Mesendoderm (in vitro differentiated cells): ENCODE data around the gene ITPR3.

ENCODE experiments used
- DNase-seq: peaks from one replicate; pipeline ENCODE4 v3.0.0; 2013
- H2AK5ac ChIP-seq: 2 replicates; pipeline ENCODE4 v1.6.1; 2013; ENCODE audit warnings: low read length, inconsistent platforms
- H2BK120ac ChIP-seq: 2 replicates; pipeline ENCODE4 v1.6.1; 2013; ENCODE audit warnings: low read depth, mild to moderate bottlenecking, low read length, moderate library complexity, mixed read lengths
- H2BK15ac ChIP-seq: replicated peaks from 2 replicates; pipeline ENCODE4 v1.6.1; 2013; ENCODE audit warnings: low read depth, mild to moderate bottlenecking, moderate library complexity
- H2BK5ac ChIP-seq: 2 replicates; pipeline ENCODE4 v1.6.1; 2013; ENCODE audit warnings: low read length, inconsistent platforms
- H3K18ac ChIP-seq: 2 replicates; pipeline ENCODE4 v1.6.1; 2013; ENCODE audit warnings: mild to moderate bottlenecking, low read length, mixed read lengths
- H3K23ac ChIP-seq: one replicate; pipeline ENCODE4 v1.6.1; 2013; ENCODE audit warnings: low read length
- H3K27ac ChIP-seq: 2 replicates; pipeline ENCODE4 v1.5.1; 2013; ENCODE audit warnings: low read depth, mild to moderate bottlenecking, inconsistent platforms, low read length, moderate library complexity
- H3K27me3 ChIP-seq: 2 replicates; pipeline ENCODE4 v1.6.1; 2013; ENCODE audit warnings: low read length, control low read depth, mild to moderate bottlenecking, inconsistent platforms; ENCODE audit not compliant: insufficient read depth, poor library complexity
- H3K36me3 ChIP-seq: 2 replicates; pipeline ENCODE4 v1.6.1; 2013; ENCODE audit warnings: low read length, inconsistent platforms; ENCODE audit not compliant: control insufficient read depth, insufficient read depth
- H3K4ac ChIP-seq: one replicate; pipeline ENCODE4 v1.6.1; 2013; ENCODE audit warnings: low read depth, mild to moderate bottlenecking, low read length, moderate library complexity
- H3K4me1 ChIP-seq: 2 replicates; pipeline ENCODE4 v1.6.1; 2013; ENCODE audit warnings: low read depth, low read length, inconsistent platforms; ENCODE audit not compliant: control insufficient read depth
- H3K4me2 ChIP-seq: 2 replicates; pipeline ENCODE4 v1.6.1; 2013; ENCODE audit warnings: low read length
- H3K4me3 ChIP-seq: 2 replicates; pipeline ENCODE4 v1.5.1; 2013; ENCODE audit warnings: mild to moderate bottlenecking, low read length
- H3K56ac ChIP-seq: one replicate; pipeline ENCODE4 v1.6.1; 2013; ENCODE audit warnings: low read length
- H3K79me1 ChIP-seq: 2 replicates; pipeline ENCODE4 v1.6.1; 2013; ENCODE audit warnings: low read length, inconsistent platforms
- H3K79me2 ChIP-seq: 2 replicates; pipeline ENCODE4 v1.6.1; 2013; ENCODE audit warnings: mild to moderate bottlenecking, low read length; ENCODE audit not compliant: control insufficient read depth, insufficient read depth
- H3K9ac ChIP-seq: 2 replicates; pipeline ENCODE4 v1.6.1; 2013; ENCODE audit warnings: low read length, inconsistent platforms
- H4K5ac ChIP-seq: one replicate; pipeline ENCODE4 v1.6.1; 2013; ENCODE audit warnings: low read length
- H4K8ac ChIP-seq: one replicate; pipeline ENCODE4 v1.6.1; 2013; ENCODE audit warnings: low read depth, mild to moderate bottlenecking, control low read depth, low read length, moderate library complexity
- WGBS: extraction: QIAGEN DNeasy Blood & Tissue Kit; methylation state at CpG from one replicate; pipeline ENCODE4 v1.1.7; 2013; ENCODE audit warnings: low lambda C conversion rate, missing lambda C conversion rate; ENCODE audit not compliant: insufficient coverage; ENCODE audit errors: extremely low coverage; 5-methylcytosine and 5-hydroxymethylcytosine counted together

Gene ITPR3

GRCh38 chr6:33663727-33664449 is 42.8 kb downstream of the ITPR3 start:
- Histone ChIP-seq H3K9ac (no peak overlapping the region), H2BK15ac (no peak overlapping the region), H4K8ac (no peak overlapping the region), H3K4me1 (no peaks in the 10 kb centered on the region), H3K27me3 (no peaks in the 10 kb centered on the region), H3K4me2 (no peak overlapping the region), H3K27ac (no peak overlapping the region), H3K36me3 (no peaks in the 10 kb centered on the region), H3K4me3 (no peak overlapping the region), H3K18ac (no peak overlapping the region), H2BK5ac (no peak overlapping the region), H4K5ac (no peak overlapping the region), H2AK5ac (no peak overlapping the region), H3K79me1 (no peaks in the 10 kb centered on the region), H3K79me2 (no peaks in the 10 kb centered on the region), H3K23ac (no peak overlapping the region), H3K56ac (no peak overlapping the region), H3K4ac (no peak overlapping the region), H2BK120ac (no peak overlapping the region)
- no peak for DNase-seq
- WGBS, result no CpG with 5 or more reads among the region's 16 CpGs

GRCh38 chr6:33664506-33665057 is 43.5 kb downstream of the ITPR3 start:
- no peak overlapping the region for H3K4me2 ChIP-seq
- no peak overlapping the region for H4K8ac ChIP-seq
- H3K79me1 ChIP-seq, result no peaks in the 10 kb centered on the region
- H3K18ac ChIP-seq, result no peak overlapping the region
- no peak overlapping the region for H2BK120ac ChIP-seq
- H3K4me3 ChIP-seq, result no peak overlapping the region
- H2BK5ac ChIP-seq, result no peak overlapping the region
- no peaks in the 10 kb centered on the region for H3K27me3 ChIP-seq
- H3K27ac ChIP-seq, result no peak overlapping the region
- no peaks in the 10 kb centered on the region for H3K79me2 ChIP-seq
- no peak overlapping the region for H3K23ac ChIP-seq
- H3K56ac ChIP-seq, result no peak overlapping the region
- H3K36me3 ChIP-seq, result no peaks in the 10 kb centered on the region
- no peak for DNase-seq
- H4K5ac ChIP-seq, result no peak overlapping the region
- H3K4ac ChIP-seq, result no peak overlapping the region
- H2AK5ac ChIP-seq, result no peak overlapping the region
- H3K4me1 ChIP-seq, result no peaks in the 10 kb centered on the region
- WGBS, result no CpG with 5 or more reads among the region's 17 CpGs
- H2BK15ac ChIP-seq, result no peak overlapping the region
- no peak overlapping the region for H3K9ac ChIP-seq

GRCh38 chr6:33665957-33666356 is 44.8 kb downstream of the ITPR3 start:
- H2BK120ac ChIP-seq, result no peak overlapping the region
- H3K79me1 ChIP-seq, result no peaks in the 10 kb centered on the region
- peak; percentile 37 for DNase-seq
- H3K4me3 ChIP-seq, result no peak overlapping the region
- no peak overlapping the region for H3K9ac ChIP-seq
- no peak overlapping the region for H3K56ac ChIP-seq
- H3K4me2 ChIP-seq, result no peak overlapping the region
- H3K18ac ChIP-seq, result no peak overlapping the region
- no peak overlapping the region for H4K8ac ChIP-seq
- H3K23ac ChIP-seq, result no peak overlapping the region
- no peaks in the 10 kb centered on the region for H3K27me3 ChIP-seq
- WGBS, result no CpG with 5 or more reads among the region's 13 CpGs
- H3K36me3 ChIP-seq, result no peaks in the 10 kb centered on the region
- no peaks in the 10 kb centered on the region for H3K79me2 ChIP-seq
- H4K5ac ChIP-seq, result no peak overlapping the region
- no peaks in the 10 kb centered on the region for H3K4me1 ChIP-seq
- H2BK15ac ChIP-seq, result no peak overlapping the region
- no peak overlapping the region for H2AK5ac ChIP-seq
- no peak overlapping the region for H2BK5ac ChIP-seq
- H3K27ac ChIP-seq, result no peak overlapping the region
- no peak overlapping the region for H3K4ac ChIP-seq

GRCh38 chr6:33667072-33667471 is 46.0 kb downstream of the ITPR3 start:
- H3K23ac ChIP-seq, result no peak overlapping the region
- H3K4me1 ChIP-seq, result no peaks in the 10 kb centered on the region
- H3K4me3 ChIP-seq, result no peak overlapping the region
- no peak overlapping the region for H4K8ac ChIP-seq
- no peaks in the 10 kb centered on the region for H3K79me1 ChIP-seq
- no peak overlapping the region for H4K5ac ChIP-seq
- no peak overlapping the region for H2BK120ac ChIP-seq
- no peaks in the 10 kb centered on the region for H3K79me2 ChIP-seq
- no peaks in the 10 kb centered on the region for H3K27me3 ChIP-seq
- H2BK5ac ChIP-seq, result no peak overlapping the region
- no peak overlapping the region for H3K56ac ChIP-seq
- no peak for DNase-seq
- H3K4me2 ChIP-seq, result no peak overlapping the region
- no peak overlapping the region for H3K9ac ChIP-seq
- H3K36me3 ChIP-seq, result no peaks in the 10 kb centered on the region
- WGBS, result no CpG with 5 or more reads among the region's 16 CpGs
- no peak overlapping the region for H3K18ac ChIP-seq
- H3K27ac ChIP-seq, result no peak overlapping the region
- no peak overlapping the region for H3K4ac ChIP-seq
- no peak overlapping the region for H2AK5ac ChIP-seq
- H2BK15ac ChIP-seq, result no peak overlapping the region

GRCh38 chr6:33667776-33668175 is 46.7 kb downstream of the ITPR3 start:
- Histone ChIP-seq H3K4me1 (no peaks in the 10 kb centered on the region), H3K27me3 (no peaks in the 10 kb centered on the region)
- WGBS, result no CpG with 5 or more reads among the region's 11 CpGs

GRCh38 chr6:33668328-33668727 is 47.2 kb downstream of the ITPR3 start:
- Histone ChIP-seq H3K56ac (no peak overlapping the region), H3K4ac (no peak overlapping the region), H3K18ac (no peak overlapping the region), H3K79me2 (no peaks in the 10 kb centered on the region), H3K23ac (no peak overlapping the region), H2BK5ac (no peak overlapping the region), H3K36me3 (no peaks in the 10 kb centered on the region), H3K27me3 (no peaks in the 10 kb centered on the region), H2BK15ac (no peak overlapping the region), H3K4me3 (no peak overlapping the region), H2BK120ac (no peak overlapping the region), H4K5ac (no peak overlapping the region), H3K79me1 (no peaks in the 10 kb centered on the region), H3K27ac (no peak overlapping the region), H3K4me2 (no peak overlapping the region), H3K9ac (no peak overlapping the region), H4K8ac (no peak overlapping the region), H2AK5ac (no peak overlapping the region), H3K4me1 (no peaks in the 10 kb centered on the region)
- no peak for DNase-seq
- no CpG with 5 or more reads among the region's 8 CpGs for WGBS

More at GRCh38 chr6:33667776-33668175, 46.7 kb downstream of the ITPR3 start:
- no peaks in the 10 kb centered on the region for H3K79me2 ChIP-seq
- no peak overlapping the region for H3K18ac ChIP-seq
- no peak overlapping the region for H4K8ac ChIP-seq
- H4K5ac ChIP-seq, result no peak overlapping the region
- H3K23ac ChIP-seq, result no peak overlapping the region
- H3K27ac ChIP-seq, result no peak overlapping the region
- no peak overlapping the region for H2AK5ac ChIP-seq
- no peak overlapping the region for H3K9ac ChIP-seq
- no peak overlapping the region for H3K4me3 ChIP-seq
- H3K79me1 ChIP-seq, result no peaks in the 10 kb centered on the region
- no peak overlapping the region for H2BK5ac ChIP-seq
- H3K36me3 ChIP-seq, result no peaks in the 10 kb centered on the region
- H3K4ac ChIP-seq, result no peak overlapping the region
- H2BK120ac ChIP-seq, result no peak overlapping the region
- no peak overlapping the region for H2BK15ac ChIP-seq
- DNase-seq, result no peak
- H3K56ac ChIP-seq, result no peak overlapping the region
- no peak overlapping the region for H3K4me2 ChIP-seq
